Spleen (tissue), 11 donors: ENCODE measurements around the gene RBMS1. TPM values are rescaled to one million over a fixed set of nuclear protein-coding genes. Genes with fewer than 3 reads are reported as not detected.

Source experiments
- DNase-seq: peaks from one replicate; pipeline ENCODE4 v3.0.0-alpha.2; 2020
- H3K27ac ChIP-seq, 8 donors: fragments of 200-600 bp; sonication (generic) in 7 of 8; 1 replicate in 4 of 8; 2 replicates in 4 of 8; pipeline versions ENCODE4 v1.5.0 to v1.8.0; 2016 to 2021; ENCODE audit warnings: inconsistent platforms in 4 of 8, mild to moderate bottlenecking in 4 of 8, moderate library complexity in 1 of 8
- H3K27me3 ChIP-seq, 7 donors: fragments of 200-600 bp; sonication (generic) in 6 of 7; replicated peaks in 1 of 7; 1 replicate in 4 of 7; 2 replicates in 3 of 7; pipeline versions ENCODE4 v1.5.0 to v1.8.0; 2016 to 2021; ENCODE audit warnings: inconsistent platforms in 3 of 7, mild to moderate bottlenecking in 1 of 7
- H3K36me3 ChIP-seq, 6 donors: fragments of 200-600 bp; sonication (generic) in 5 of 6; 1 replicate in 4 of 6; 2 replicates in 2 of 6; pipeline versions ENCODE4 v1.5.0 to v1.8.0; 2016 to 2021; ENCODE audit warnings: inconsistent platforms in 2 of 6
- H3K4me1 ChIP-seq, 6 donors: fragments of 200-600 bp; sonication (generic) in 5 of 6; 1 replicate in 3 of 6; 2 replicates in 3 of 6; pipeline versions ENCODE4 v1.5.0 to v1.8.0; 2016 to 2021; ENCODE audit warnings: inconsistent platforms in 3 of 6
- H3K4me3 ChIP-seq, 8 donors: fragments of 200-600 bp; sonication (generic) in 7 of 8; 1 replicate in 4 of 8; 2 replicates in 4 of 8; pipeline versions ENCODE4 v1.5.0 to v1.8.0; 2016 to 2021; ENCODE audit warnings: inconsistent platforms in 4 of 8, mild to moderate bottlenecking in 4 of 8, moderate library complexity in 2 of 8
- H3K9me3 ChIP-seq, 8 donors: fragments of 200-600 bp; sonication (generic) in 7 of 8; 1 replicate in 4 of 8; 2 replicates in 4 of 8; pipeline versions ENCODE4 v1.5.0 to v1.8.0; 2016 to 2021; ENCODE audit warnings: inconsistent platforms in 4 of 8
- CTCF ChIP-seq, 11 experiments: fragments of 200-600 bp in 7 of 11; fragments of 450-650 bp in 4 of 11; sonication (generic) in 4 of 11; IDR thresholded peaks in 8 of 11; conservative IDR thresholded peaks in 3 of 11; 1 replicate in 7 of 11; 2 replicates in 4 of 11; pipeline versions ENCODE4 v1.4.0 to v1.8.0; 2016 to 2021; ENCODE audit warnings: antibody characterized with exemption in 11 of 11, inconsistent platforms in 4 of 11, mild to moderate bottlenecking in 1 of 11
- POLR2A ChIP-seq, 3 donors: fragments of 450-650 bp; IDR thresholded peaks; one replicate each; pipeline ENCODE4 v1.5.1; 2017; ENCODE audit warnings: antibody characterized with exemption in 3 of 3, mild to moderate bottlenecking in 1 of 3
- POLR2AphosphoS5 ChIP-seq, 3 donors: sonication (generic); formaldehyde crosslinking; IDR thresholded peaks; one replicate each; pipeline ENCODE4 v1.5.1; 2017; ENCODE audit warnings: antibody characterized with exemption in 3 of 3
- WGBS, 5 donors: extraction: QIAGEN DNeasy Blood & Tissue Kit in 3 of 5; methylation state at CpG; one replicate each; pipeline versions ENCODE4 v1.1.5 to v1.1.7; 2013 to 2018; 5-methylcytosine and 5-hydroxymethylcytosine counted together
- intact Hi-C: fragments of 100-400 bp; cut with DNase I; formaldehyde crosslinking; loops from one replicate; pipeline ENCODE4 v1.15.0; 2023; ENCODE audit warnings: low total_unique reads
- polyA plus RNA-seq, 3 donors: library from polyadenylated mRNA; stranded (reverse); fragments of 200-250 nt; gene quantifications; one replicate each; pipeline ENCODE4 v1.2.1, GENCODE V29; 2013
- total RNA-seq, 7 donors: library from RNA; depleted of rRNA in 3 of 7; stranded (reverse); fragments of >200 nt in 3 of 7; fragmentation: NEBNext Ultra II Directional in 4 of 7; extraction: Animal tissue kit (Norgen Biotek cat#: 25700) in 4 of 7; gene quantifications; one replicate each; pipeline versions ENCODE4 v1.1.0 to v1.2.1, GENCODE V29; 2016 to 2021
- donor health status: healthy with polysubstance abuse.
- donor health status: DM: no; HTN: no; CAD: no; lungs with moderate emphysema.
- donor health status: DM: no; HTN: no; CAD: no.
- donor health status: Bipolar disorder and iron deficiency.
- donor health status: healthy.
- donor health status: DM: no; HTN: no; CAD: no.
- donor health status: DM: yes; HTN: yes; CAD: no.

Gene RBMS1
- total and polyA plus RNA-seq, 10 donors, result 18.8 to 151 (median 118) TPM

- TF ChIP-seq CTCF (IDR thresholded peaks at IDR 0.05 in 8 of 11, conservative IDR thresholded peaks at IDR 0.05 in 3 of 11) (no peak), POLR2AphosphoS5 (IDR thresholded peaks at IDR 0.05) (no peak), POLR2A (IDR thresholded peaks at IDR 0.05) (no peak)
- no peak overlapping the region for H3K4me3 ChIP-seq
- no peak overlapping the region for H3K27ac ChIP-seq
- DNase-seq, result no peak
- no peaks in the 10 kb centered on the region for H3K27me3 ChIP-seq
- peaks cover 0 to 35% (median 23%) of the 10 kb centered on the region in 6 donors for H3K4me1 ChIP-seq
- WGBS, 5 donors, result 82 to 94% (median 90%) methylated on average over 3 of the region's 3 CpGs
- intact Hi-C loops, result no loop called here
- H3K9me3 ChIP-seq, result no peaks in the 10 kb centered on the region
- H3K36me3 ChIP-seq, result peaks cover 0 to 99% (median 58%) of the 10 kb centered on the region in 6 donors
Measured at GRCh38 chr2:160275656-160276055, 218.0 kb downstream of the RBMS1 start.

- no peak overlapping the region for H3K4me3 ChIP-seq
Measured at GRCh38 chr2:160271171-160272086, 222.2 kb downstream of the RBMS1 start.

DNA sequence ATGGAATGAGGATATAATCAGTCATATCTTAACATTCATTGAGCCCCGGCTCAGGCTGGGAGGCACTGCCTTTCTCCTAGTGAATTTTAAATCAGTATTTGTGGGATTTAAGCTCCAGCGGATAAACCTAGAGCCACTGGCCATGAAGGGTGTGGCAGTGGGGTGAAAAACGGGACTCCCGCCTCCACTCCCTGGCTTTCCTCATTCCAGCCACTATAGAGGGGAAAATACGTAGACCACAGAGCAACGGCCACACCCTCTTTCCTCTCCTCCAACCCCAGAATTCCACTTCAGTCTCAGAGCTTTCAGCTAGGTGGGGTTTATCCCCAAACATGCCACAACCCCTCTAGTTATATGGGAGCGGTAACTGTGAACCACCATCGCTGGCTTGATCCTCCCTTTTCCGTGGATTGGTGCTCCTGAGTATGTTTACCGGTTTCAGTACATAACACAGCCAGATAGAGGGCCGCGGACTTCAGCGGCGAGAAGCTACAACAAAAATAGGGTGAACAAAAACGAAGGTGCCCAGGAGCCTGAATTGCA, 223.0 kb downstream of the RBMS1 start:
- no peaks in the 10 kb centered on the region for H3K27me3 ChIP-seq
- WGBS, 5 donors, result 68 to 91% (median 80%) methylated on average over 15 of the region's 15 CpGs
- no peaks in the 10 kb centered on the region for H3K9me3 ChIP-seq
- DNase-seq, result no peak
- H3K4me3 ChIP-seq, result peak overlapping the region in 6 of 8 donors; percentile 26 to 69 (median 38)
- intact Hi-C loops, result no loop called here
- peak overlapping the region; percentile 61 to 91 (median 87) for H3K27ac ChIP-seq
- peaks cover 0 to 50% (median 22%) of the 10 kb centered on the region in 6 donors for H3K36me3 ChIP-seq
- H3K4me1 ChIP-seq, result peaks cover 5 to 35% (median 26%) of the 10 kb centered on the region in 6 donors
- no peak for TF ChIP-seq POLR2AphosphoS5 (IDR thresholded peaks at IDR 0.05)
- no peak for TF ChIP-seq CTCF (IDR thresholded peaks at IDR 0.05 in 8 of 11, conservative IDR thresholded peaks at IDR 0.05 in 3 of 11)
- TF ChIP-seq POLR2A (IDR thresholded peaks at IDR 0.05), result no peak

More at GRCh38 chr2:160271171-160272086, 222.2 kb downstream of the RBMS1 start:
- H3K36me3 ChIP-seq, result peaks cover 0 to 58% (median 28%) of the 10 kb centered on the region in 6 donors
- H3K27me3 ChIP-seq, result no peaks in the 10 kb centered on the region
- peak overlapping the region in 7 of 8 donors; percentile 84 to 91 (median 87) for H3K27ac ChIP-seq
- 79 to 88% (median 83%) methylated on average over 21 of the region's 21 CpGs for WGBS, 5 donors
- TF ChIP-seq POLR2AphosphoS5 (IDR thresholded peaks at IDR 0.05), result peak in 1 of 3 donors; percentile 55
- TF ChIP-seq POLR2A (IDR thresholded peaks at IDR 0.05), result no peak
- intact Hi-C loops, result no loop called here
- DNase-seq, result no peak
- peaks cover 5 to 35% (median 26%) of the 10 kb centered on the region in 6 donors for H3K4me1 ChIP-seq
- H3K9me3 ChIP-seq, result no peaks in the 10 kb centered on the region

GRCh38 chr2:160269803-160270570, 223.6 kb downstream of the RBMS1 start:
- H3K27ac ChIP-seq, result peak overlapping the region; percentile 61 to 91 (median 87)

More at GRCh38 chr2:160269803-160270570, 223.6 kb downstream of the RBMS1 start:
- peak; percentile 93 for DNase-seq
- Histone ChIP-seq H3K4me1 (peaks cover 5 to 35% (median 26%) of the 10 kb centered on the region in 6 donors), H3K9me3 (no peaks in the 10 kb centered on the region), H3K27me3 (no peaks in the 10 kb centered on the region), H3K36me3 (peaks cover 0 to 44% (median 15%) of the 10 kb centered on the region in 6 donors), H3K4me3 (peak overlapping the region; percentile 3 to 69 (median 34))
- WGBS, 5 donors, result 3 to 4% (median 4%) methylated on average over 31 to 53 of the region's 53 CpGs
- TF ChIP-seq CTCF (IDR thresholded peaks at IDR 0.05 in 8 of 11, conservative IDR thresholded peaks at IDR 0.05 in 3 of 11) (peak; percentile 59 to 79 (median 74)), POLR2A (IDR thresholded peaks at IDR 0.05) (no peak), POLR2AphosphoS5 (IDR thresholded peaks at IDR 0.05) (peak; percentile 79 to 92 (median 84))
- intact Hi-C loops, result no loop called here
